ENCODE results near the gene SCIMP. TPM values are rescaled to one million over a fixed set of nuclear protein-coding genes. Genes with fewer than 3 reads are reported as not detected.

The SCIMP gene
- 1.2 TPM for total RNA-seq
- long read RNA-seq, partial matches to known transcripts = 0 of 1 reads
- long read RNA-seq, other reads (novel, unspliced or antisense) = 1 of 1 reads

DNA sequence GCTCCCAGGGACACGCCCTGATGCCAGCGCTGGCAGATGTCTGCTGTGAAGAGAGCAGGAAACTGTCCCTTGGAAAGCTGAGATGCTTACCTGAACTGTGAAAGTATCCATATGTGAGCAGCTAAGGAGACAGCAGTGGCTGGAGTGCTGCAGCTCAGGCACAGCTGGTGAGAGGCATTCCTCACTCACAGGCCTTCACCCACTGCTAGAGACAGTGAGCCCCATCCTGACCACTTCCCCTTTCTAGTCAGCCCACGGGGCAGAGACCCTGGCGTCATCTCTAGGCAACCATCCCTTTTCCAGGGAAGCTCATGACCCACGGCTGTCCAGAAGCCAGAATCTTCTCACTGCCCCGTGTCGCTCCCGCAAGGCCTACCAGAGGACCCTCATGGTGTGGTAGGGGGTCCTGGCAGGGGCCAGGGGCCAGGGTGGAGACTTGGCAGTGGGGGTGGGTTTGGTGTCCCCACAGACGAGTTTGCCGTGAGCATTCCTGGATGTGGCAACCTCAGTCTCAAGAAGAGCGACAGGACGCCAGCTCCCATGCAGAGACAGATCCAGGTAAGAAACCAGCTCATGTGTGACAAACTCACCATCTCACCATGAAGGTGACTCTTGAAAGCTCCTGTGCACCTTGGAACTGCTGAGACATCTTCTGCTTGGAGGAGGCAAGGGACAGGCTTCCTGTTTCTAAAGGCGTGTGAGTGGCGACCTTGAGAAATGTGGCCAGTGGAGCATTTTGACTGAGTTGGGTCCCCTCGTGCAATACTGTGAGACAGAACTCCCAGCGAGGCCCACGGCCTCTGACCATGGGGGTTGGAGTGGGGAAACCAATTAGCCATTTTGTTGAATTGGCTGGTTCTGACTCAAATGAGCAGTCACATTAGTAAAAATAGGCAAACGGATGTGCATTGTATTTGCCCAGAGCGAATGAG, at the start of gene SCIMP:
TSS of gene SCIMP (minus strand) at position 216 of the 932 bp plus-strand sequence. CDS start at position 111, 105 bp downstream.
- ATAC-seq (peak; percentile 60), DNase-seq (peak; percentile 33)
- intact Hi-C loops (cut with micrococcal nuclease) = no loop called here

DNA sequence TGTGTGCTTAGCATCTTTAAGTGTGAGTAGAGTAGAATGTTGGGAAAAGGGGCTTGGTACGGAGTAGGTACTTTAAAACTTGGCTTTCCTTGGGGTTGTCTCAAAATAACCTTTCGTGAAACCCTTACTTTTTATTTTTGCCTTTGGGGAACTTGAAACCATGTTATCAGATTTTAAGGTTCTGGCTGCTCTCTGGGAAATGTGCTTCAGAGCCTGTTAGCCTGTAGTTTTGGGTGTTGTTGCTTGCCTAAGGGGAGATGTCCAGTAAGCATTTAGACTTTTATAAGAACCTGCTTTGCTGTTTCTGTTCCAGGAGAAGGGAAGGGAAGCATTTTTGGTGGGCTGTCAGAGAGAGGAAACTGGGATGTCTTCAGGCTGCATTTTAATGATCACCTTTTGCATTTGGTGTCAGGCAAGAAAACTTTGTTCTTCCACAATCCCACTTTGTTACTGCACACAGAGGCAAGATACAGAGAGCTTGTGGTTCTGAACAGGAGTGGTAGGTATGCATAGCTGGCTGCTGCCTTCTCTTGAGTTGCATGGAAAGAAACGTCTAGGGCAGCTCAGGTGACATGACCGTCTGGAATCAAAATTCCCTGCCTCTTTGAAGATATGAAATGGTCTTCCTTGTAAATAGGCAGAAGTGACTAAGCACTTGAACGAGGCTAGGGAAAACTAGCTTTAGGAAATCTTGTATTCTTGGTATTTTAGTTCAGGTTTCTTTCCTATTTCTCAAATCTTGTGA, 49.1 kb upstream of the SCIMP start:
- DNase-seq = no peak
- no peak for ATAC-seq
- intact Hi-C loops (cut with micrococcal nuclease) = no loop called here

DNA sequence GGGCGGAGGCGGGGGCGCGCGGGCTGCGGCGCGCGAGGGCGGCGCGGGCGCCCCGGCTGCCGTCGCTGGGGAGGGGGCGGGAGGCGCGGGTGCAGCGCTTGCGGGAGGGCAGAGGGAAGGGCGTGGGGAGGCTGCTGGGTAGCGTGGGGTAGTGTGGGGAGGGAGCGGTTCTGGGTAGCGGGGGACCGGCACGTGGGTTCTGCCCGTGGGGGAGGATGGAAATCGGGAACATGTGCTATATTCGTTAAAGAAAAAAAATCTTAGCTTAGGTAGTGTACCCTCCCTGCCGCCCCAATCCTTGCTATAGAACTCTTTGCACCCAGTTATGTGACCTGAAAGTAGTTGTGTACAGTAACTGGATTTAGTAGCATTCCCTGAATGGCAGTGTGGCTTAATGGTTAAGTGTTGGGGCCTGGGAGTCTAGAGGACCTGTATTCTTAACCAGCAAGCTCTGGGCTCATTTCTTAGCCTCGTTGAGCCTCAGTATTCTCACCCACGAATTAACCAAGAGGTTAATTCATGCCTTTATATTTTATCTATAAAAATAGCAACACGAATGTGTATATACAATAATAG, 48.1 kb upstream of the SCIMP start:
- DNase-seq (no peak), ATAC-seq (peak; percentile 20)
- intact Hi-C loops (cut with micrococcal nuclease) = no loop called here

DNA sequence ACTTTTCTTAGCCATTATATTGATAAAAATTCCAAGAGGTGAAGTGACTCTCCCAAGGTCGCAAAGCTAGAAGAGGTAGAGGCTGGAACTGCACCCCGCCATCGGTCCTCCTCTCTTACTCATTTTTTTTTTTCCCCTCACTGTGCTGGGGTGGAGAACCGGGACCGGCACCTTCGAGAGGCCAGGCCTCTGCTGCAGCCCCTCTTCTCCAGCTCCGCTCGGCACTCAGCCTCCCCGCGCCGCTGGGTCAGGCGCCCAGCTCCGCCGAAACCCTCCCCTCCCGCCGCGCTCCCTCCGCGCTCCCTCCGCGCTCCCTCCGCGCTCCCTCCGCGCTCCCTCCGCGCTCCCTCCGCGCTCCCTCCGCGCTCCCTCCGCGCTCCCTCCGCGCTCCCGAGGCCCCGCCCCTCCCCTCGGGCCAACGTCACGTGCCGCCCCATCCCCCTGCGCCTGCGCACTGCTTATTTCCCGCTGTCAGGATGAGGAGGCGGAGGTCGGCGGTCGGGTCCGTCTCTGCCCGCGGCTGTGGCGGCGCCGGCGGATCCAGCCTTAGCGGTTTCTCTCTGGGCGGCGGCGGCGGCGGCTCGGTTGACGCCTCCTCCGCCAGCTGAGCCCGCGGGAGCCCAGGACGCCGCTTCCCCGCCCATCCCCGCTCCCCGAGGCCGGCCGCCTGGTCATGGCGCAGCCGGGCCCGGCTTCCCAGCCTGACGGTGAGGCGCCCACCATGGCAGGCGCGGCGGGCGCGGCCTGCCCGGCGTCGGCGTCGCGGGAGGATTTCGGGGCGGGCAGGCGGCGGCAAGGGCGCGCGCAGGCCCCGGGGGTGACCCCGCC, 47.4 kb upstream of the SCIMP start, which contains the start of gene RABEP1:
TSS of gene RABEP1 (plus strand) at position 471 of the 828 bp plus-strand sequence. CDS start at position 674, 203 bp downstream.
- peak; percentile 96 for ATAC-seq
- DNase-seq = peak; percentile 94
- intact Hi-C loops (cut with micrococcal nuclease) = no loop called here

DNA sequence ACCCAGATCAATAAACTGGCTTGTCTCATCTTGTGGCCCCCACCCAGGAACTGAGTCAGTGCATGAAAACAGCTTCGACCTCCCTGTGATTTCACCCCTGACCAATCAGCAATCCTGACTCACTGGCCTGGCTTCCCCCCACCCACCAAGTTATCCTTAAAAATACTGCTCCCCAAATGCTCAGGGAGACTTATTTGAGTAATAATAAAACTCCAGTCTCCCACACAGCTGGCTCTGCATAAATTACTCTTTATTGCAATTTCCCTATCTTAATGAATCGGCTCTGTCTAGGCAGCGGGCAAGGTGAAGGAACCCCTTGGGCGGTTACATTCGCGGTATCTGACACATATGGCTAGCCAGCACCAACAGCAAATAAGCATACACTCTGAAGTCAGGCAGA, 37.7 kb upstream of the SCIMP start:
- no peak for ATAC-seq
- DNase-seq = no peak
- intact Hi-C loops (cut with micrococcal nuclease) = no loop called here

DNA sequence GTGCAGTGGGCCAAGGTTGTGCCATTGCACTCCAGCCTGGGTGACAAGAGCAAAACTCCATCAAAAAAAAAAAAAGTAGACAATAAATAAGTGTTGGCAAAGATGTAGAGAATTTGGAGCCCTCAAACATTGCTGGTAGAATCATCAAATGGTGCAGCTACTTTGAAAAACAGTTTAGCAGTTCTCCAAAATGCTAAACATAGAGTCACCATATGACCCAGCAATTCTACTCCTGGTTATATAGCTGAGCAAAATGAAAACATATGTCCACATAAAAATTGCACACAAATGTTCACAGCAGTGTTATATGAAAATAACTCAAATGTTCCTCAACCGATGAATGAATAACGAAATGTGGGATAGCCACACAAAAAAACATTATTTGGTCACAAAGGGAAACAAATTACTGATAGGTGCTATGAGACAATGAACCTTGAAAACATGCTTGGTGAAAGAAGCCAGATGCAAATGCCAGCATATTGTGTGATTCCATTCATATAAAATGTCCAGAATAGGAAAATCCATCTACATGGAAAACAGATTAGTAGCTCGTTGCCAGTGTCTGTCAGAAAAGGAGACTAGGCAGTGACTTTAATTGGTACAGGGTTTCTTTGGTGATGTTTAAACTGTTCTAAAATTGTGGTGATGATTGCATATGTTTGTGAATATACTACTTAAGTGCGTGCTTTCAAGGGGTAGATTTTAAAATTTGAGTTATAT, 34.7 kb upstream of the SCIMP start:
- DNase-seq (no peak), ATAC-seq (no peak)
- intact Hi-C loops (cut with micrococcal nuclease) = no loop called here

DNA sequence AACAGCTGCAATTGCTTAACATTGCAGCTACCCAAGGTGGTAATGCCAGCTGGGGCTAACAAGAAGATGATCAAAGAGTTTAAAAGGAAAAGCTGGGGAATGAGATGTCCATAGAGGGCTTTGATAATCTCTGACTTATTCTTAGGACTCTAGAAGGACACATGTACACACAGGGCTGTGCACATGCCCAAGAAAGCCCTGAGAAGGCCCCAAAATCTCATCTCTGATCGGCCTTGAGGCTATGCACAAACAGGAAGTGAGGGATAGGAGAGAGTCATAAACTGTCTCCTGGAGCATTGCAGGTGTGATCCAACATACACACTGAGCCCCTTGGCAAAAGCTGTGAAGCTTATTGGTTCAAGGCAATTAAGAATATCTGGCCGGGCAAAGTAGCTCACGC, 30.2 kb upstream of the SCIMP start:
- ATAC-seq = no peak

DNA sequence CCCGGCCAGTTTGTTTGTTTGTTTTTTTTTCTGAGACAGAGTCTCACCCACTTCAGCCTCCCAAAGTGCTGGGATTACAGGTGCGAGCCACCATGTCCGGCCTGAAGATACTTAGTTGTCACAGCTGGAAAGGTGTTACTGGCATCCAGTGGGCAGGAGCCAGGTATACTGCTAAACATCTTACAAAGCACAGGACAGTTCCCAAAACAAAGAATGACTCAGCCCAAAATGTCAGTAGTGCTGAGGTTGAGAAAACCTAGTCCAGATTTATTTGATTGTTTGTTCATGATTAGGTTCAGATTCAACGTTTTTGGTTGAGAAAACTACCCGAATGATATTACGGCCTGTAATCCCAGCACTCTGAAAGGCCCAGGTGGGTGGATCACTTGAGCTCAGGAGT, 28.8 kb upstream of the SCIMP start:
- DNase-seq = no peak
- no peak for ATAC-seq
- intact Hi-C loops (cut with micrococcal nuclease) = no loop called here

More for the DNA sequence above, 30.2 kb upstream of the SCIMP start:
- intact Hi-C loops (cut with micrococcal nuclease) = no loop called here
- no peak for DNase-seq

DNA sequence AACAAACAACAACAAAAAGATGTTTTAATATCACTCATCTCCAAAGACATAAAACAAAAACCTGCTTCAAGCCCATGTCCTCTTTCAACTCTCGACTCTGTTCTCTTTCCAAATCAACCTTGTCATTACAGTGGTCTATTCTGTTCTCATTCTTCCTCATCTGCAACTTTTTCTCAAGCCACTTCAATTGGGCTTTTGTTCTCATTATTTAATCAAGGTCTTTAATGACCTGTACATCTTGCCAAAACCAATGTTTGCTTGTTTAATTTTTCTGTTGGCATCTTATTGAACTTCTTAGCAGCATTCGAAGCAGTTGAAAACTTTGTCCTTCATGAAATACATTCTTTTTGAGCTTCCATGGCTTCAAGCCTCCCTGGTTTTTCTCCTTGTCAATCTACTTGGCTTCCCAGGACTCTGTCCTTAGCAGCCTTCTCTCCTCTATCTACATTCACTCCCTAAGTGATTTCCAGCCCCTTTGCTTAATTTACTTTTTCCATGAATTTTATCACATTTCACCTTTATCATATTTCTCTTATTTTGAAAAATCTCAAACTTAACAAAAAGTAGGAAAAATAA, 27.8 kb upstream of the SCIMP start:
- intact Hi-C loops (cut with micrococcal nuclease) = no loop called here
- ATAC-seq (no peak), DNase-seq (no peak)

DNA sequence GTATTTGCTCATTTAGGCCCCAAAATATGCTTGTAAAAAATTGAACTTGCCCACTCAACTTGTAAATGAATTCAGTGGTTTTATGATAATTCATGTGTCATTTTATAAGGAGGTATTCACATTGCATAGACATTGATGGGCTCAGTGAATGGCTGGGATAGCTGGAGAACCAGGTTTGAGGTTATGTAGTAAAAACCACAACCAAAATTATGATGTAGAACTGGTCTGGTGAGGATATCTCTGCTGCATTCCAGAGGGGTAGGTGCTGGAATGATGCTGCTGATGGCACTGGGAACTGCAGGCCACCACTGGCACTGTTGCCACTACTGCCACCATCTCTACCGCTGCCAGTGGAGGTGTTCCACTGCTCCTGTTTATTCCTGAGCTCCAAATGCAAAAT, 25.9 kb upstream of the SCIMP start:
- intact Hi-C loops (cut with micrococcal nuclease) = no loop called here
- ATAC-seq = no peak
- no peak for DNase-seq

DNA sequence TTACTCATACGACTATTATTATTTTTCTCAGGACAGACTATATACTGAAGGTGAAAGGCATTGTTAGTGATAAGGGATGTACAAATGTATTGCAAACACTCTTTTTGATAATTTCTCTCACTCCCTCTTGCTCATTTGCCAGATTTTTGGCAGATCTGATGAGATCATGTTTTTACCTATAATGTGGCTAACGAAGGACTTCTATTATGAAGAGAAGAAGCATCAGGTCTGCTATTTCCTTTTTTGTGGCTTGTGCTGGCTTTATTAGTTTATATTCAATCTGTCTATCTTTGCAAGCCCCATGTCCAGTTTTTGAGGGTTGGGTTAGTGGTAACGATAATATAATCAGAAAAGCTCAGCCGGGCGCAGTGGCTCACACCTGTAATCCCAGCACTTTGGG, 22.5 kb upstream of the SCIMP start:
- no peak for DNase-seq
- intact Hi-C loops (cut with micrococcal nuclease) = no loop called here

DNA sequence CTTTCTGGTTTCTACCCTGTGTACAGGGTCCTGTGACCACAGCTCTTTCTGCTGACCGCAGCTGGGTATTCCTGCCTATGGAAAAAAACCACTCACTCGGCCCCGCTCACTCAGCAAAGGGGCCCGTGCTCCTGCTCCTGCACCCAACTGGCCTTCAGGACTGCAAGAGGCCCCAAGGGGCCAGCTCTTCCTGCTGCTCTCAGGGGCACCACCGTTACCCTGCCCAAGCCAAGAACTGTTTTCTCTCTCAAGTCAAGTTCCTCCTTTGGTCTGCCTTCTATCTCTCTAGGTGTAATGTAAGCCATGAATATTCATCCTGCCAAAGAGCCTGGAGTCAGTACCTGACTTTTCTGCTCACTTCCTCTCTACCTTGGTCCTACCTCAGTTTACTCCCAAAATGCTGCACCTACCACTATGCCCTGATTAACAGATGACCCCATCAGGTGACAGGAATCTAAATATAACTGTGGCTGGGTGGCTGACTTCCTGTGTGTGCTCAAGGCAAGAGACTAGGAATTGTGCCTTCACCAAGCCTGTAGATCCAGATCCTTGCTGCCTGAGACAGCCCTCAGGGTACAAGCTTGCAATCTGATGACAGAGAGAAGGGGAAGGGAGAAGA, 20.4 kb upstream of the SCIMP start:
- no peak for ATAC-seq
- intact Hi-C loops (cut with micrococcal nuclease) = no loop called here
- no peak for DNase-seq

More for the DNA sequence above, 22.5 kb upstream of the SCIMP start:
- no peak for ATAC-seq

DNA sequence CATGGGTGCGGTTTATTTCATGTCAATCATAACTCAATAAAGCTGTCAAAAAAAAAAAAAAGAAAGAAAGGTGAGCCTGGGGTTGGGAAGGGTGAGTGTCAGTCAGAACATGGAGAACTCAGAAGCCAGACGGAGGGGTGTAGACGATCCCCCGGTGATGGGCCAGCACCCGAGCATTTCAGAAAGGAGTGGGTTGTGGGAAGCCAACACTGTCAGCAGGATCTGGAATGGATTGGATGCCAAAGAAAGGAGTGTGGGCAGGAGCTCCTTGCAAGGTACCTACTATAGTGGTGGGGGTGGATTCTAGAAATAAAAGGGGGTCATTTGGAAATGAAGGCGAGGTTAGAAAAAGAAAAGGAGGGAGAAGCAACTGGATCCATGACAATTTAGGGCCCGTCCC, 19.8 kb upstream of the SCIMP start:
- ATAC-seq = no peak
- intact Hi-C loops (cut with micrococcal nuclease) = no loop called here

DNA sequence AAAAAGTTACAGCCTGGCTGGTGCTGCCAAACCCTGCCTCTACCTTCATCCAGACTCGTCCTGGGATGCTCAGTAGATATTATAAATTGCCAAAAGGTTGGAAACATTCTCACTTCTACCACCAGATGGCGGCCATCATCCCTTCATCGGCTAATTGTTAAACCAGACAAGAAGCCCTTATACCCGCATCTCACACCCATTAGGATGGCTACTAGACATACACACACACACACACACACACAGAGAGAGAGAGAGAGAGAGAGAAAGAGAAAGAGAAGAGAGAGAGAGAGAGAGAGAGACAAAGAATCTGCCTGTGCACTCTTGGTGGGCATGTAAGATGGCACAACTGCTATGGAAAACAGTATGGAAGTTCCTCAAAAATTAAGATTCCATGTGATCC, 15.0 kb upstream of the SCIMP start:
- DNase-seq = no peak
- peak; percentile 77 for ATAC-seq
- intact Hi-C loops (cut with micrococcal nuclease) = no loop called here

More for the DNA sequence above, 19.8 kb upstream of the SCIMP start:
- DNase-seq = no peak

DNA sequence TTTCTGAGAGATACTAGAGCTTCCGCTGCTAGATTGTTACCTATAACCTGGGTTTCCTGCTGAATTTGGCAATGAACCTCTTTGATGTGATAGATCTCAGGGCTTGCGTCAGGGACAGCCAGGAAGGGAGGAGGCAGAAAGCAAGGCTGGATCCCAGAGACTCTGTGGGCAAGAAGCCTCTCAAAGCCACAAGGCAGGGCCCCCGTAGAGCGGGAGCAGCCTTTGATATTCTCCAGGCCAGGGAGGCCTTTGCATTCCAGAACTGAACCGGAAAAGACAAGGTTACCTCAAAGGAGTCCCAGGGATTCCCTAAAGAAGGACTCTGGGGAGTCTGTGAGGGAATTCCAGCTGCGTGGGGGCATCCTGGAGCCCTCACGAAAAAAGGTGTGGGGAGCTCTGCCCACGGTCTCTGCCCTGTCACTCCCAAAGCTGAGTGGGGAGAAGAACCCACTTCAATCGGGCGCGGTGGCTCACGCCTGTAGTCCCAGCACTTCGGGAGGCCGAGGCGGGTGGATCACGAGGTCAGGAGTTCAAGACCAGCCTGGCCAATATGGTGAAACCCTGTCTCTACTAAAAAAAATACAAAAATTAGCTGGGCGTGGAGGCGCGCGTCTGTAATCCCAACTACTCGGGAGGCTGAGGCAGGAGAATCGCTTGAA, 14.3 kb upstream of the SCIMP start:
- intact Hi-C loops (cut with micrococcal nuclease) = no loop called here
- ATAC-seq = no peak
- no peak for DNase-seq

DNA sequence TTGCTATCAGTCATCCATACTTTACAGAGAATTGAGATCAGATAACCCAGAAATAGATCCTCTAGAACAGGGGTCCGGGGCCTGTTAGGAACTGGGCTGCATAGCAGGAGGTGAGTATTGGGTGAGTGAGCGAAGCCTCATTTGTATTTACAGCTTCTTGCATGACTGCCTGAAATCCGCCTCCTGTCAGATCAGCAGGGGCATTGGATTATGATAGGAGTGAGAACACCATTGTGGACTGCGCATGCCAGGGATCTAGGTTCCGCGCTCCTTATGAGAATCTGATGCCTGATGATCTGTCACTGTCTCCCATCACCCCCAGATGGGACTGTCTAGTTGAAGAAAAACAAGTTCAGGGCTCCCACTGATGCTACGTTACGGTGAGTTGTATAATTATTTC, 13.0 kb upstream of the SCIMP start:
- intact Hi-C loops (cut with micrococcal nuclease) = no loop called here
- ATAC-seq = no peak
- DNase-seq = no peak
